HL-60 (cell line): Measurements from ENCODE around the gene CLDN14.

Experiments used
- CTCF ChIP-seq: IDR thresholded peaks from one replicate; pipeline ENCODE4 v1.5.1; 2011; ENCODE audit warnings: low read length, control low read depth, inconsistent platforms; ENCODE audit not compliant: insufficient read depth
- POLR2AphosphoS5 ChIP-seq: IDR thresholded peaks from 2 replicates; pipeline ENCODE4 v1.6.1; 2012; ENCODE audit warnings: low read depth
- REST ChIP-seq: IDR thresholded peaks from 2 replicates; pipeline ENCODE4 v1.6.1; 2012; ENCODE audit warnings: low read depth; ENCODE audit not compliant: insufficient replicate concordance
- SPI1 ChIP-seq: IDR thresholded peaks from 2 replicates; pipeline ENCODE4 v1.6.1; 2012; ENCODE audit warnings: low read depth, mild to moderate bottlenecking, borderline replicate concordance

- TF ChIP-seq REST (no peak), CTCF (no peak), POLR2AphosphoS5 (no peak), SPI1 (no peak)
Measured at GRCh38 chr21:36522219-36522808, 42.4 kb upstream of the CLDN14 start.
